Tibial nerve (tissue), 4 donors: Measurements from ENCODE around the gene CXXC1. TPM values are rescaled to one million over a fixed set of nuclear protein-coding genes. Genes with fewer than 3 reads are reported as not detected.
"Not testable (repeated sequence)": the region's sequence is repeated elsewhere in the genome, so short reads cannot be mapped to it uniquely, and the experiment has no call there.

Experiments used
- DNase-seq, 2 donors: peaks; one replicate each; pipeline ENCODE4 v3.0.0-alpha.2; 2019; ENCODE audit warnings: low spot score in 2 of 2
- H3K27ac ChIP-seq, 4 donors: fragments of 200-600 bp; sonication (generic) in 3 of 4; one replicate each; pipeline ENCODE4 v1.5.1; 2017 to 2019; ENCODE audit warnings: mild to moderate bottlenecking in 1 of 4
- H3K27me3 ChIP-seq, 2 donors: fragments of 200-600 bp; sonication (generic) in 1 of 2; one replicate each; pipeline versions ENCODE4 v1.5.1 to v1.6.0; 2017 to 2019
- H3K36me3 ChIP-seq, 3 donors: fragments of 200-600 bp; sonication (generic); one replicate each; pipeline ENCODE4 v1.5.1; 2018 to 2019
- H3K4me1 ChIP-seq, 4 donors: fragments of 200-600 bp; sonication (generic) in 3 of 4; one replicate each; pipeline ENCODE4 v1.5.1; 2017 to 2019
- H3K4me3 ChIP-seq, 4 donors: fragments of 200-600 bp; sonication (generic) in 3 of 4; one replicate each; pipeline ENCODE4 v1.5.1; 2017 to 2019; ENCODE audit warnings: mild to moderate bottlenecking in 1 of 4, moderate library complexity in 1 of 4
- H3K9me3 ChIP-seq, 4 donors: fragments of 200-600 bp; sonication (generic) in 3 of 4; one replicate each; pipeline ENCODE4 v1.5.1; 2017 to 2019
- EP300 ChIP-seq, 2 donors: sonication (generic); formaldehyde crosslinking; IDR thresholded peaks; one replicate each; pipeline ENCODE4 v1.6.1; 2017; ENCODE audit warnings: antibody characterized with exemption in 2 of 2, mild to moderate bottlenecking in 1 of 2
- POLR2A ChIP-seq, 2 donors: fragments of 450-650 bp; IDR thresholded peaks; one replicate each; pipeline ENCODE4 v1.6.1; 2017; ENCODE audit warnings: antibody characterized with exemption in 2 of 2, mild to moderate bottlenecking in 2 of 2, moderate library complexity in 2 of 2
- WGBS, 2 donors: methylation state at CpG; one replicate each; pipeline ENCODE4 v1.1.5; 2018; 5-methylcytosine and 5-hydroxymethylcytosine counted together
- total RNA-seq, 4 donors: library from RNA; depleted of rRNA; stranded (reverse); fragments of >200 nt; gene quantifications; one replicate each; pipeline ENCODE4 v1.1.0, GENCODE V29; 2016
- TF ChIP-seq, protein P1 (sequence below), 5 experiments: fragments of 200-600 bp in 3 of 5; fragments of 450-650 bp in 2 of 5; sonication (generic) in 3 of 5; IDR thresholded peaks; one replicate each; pipeline ENCODE4 v1.5.1; 2016 to 2019; ENCODE audit warnings: antibody characterized with exemption in 5 of 5, mild to moderate bottlenecking in 3 of 5, moderate library complexity in 2 of 5

The CXXC1 gene
- total RNA-seq, 4 donors from 2014 or later, result 73.9 to 131 (median 81.6) TPM

GRCh38 chr18:50297621-50298442 is 10.3 kb upstream of the CXXC1 start:
- Histone ChIP-seq H3K4me1 (peaks cover 0 to 14% (median 4%) of the 10 kb centered on the region in 4 donors), H3K36me3 (no peaks in the 10 kb centered on the region), H3K4me3 (peak overlapping the region; percentile 19 to 53 (median 26)), H3K27me3 (peaks cover 0 to 17% of the 10 kb centered on the region in 2 donors), H3K27ac (no peak overlapping the region), H3K9me3 (no peaks in the 10 kb centered on the region)
- TF ChIP-seq EP300 (IDR thresholded peaks at IDR 0.05) (no peak), POLR2A (IDR thresholded peaks at IDR 0.05) (peak in 1 of 2 donors; percentile 10)
- TF ChIP-seq, protein P1, sequence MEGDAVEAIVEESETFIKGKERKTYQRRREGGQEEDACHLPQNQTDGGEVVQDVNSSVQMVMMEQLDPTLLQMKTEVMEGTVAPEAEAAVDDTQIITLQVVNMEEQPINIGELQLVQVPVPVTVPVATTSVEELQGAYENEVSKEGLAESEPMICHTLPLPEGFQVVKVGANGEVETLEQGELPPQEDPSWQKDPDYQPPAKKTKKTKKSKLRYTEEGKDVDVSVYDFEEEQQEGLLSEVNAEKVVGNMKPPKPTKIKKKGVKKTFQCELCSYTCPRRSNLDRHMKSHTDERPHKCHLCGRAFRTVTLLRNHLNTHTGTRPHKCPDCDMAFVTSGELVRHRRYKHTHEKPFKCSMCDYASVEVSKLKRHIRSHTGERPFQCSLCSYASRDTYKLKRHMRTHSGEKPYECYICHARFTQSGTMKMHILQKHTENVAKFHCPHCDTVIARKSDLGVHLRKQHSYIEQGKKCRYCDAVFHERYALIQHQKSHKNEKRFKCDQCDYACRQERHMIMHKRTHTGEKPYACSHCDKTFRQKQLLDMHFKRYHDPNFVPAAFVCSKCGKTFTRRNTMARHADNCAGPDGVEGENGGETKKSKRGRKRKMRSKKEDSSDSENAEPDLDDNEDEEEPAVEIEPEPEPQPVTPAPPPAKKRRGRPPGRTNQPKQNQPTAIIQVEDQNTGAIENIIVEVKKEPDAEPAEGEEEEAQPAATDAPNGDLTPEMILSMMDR (IDR thresholded peaks at IDR 0.05), result no peak
- DNase-seq, result peak; percentile 56 to 71
- WGBS, 2 donors, result 10 to 12% methylated on average over 27 to 28 of the region's 28 CpGs

GRCh38 chr18:50293039-50293438 is 5.5 kb upstream of the CXXC1 start:
- 93 to 96% methylated on average over 1 of the region's 1 CpG for WGBS, 2 donors

DNA sequence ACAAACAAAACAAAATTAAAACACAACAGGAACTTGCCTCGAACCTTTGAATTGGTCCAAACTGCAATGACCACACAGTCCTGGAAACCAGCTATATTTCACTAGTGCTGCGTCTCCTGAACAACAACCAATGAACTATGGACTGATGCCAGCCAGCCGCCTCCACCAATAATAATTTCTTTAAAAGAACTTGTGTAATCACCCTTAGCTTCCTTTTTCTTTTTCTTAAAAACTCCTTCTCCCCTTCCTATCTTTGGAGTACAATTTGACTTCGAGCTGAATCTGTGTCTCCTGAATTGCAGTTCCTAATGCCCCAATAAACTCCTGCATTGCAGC is 1.6 kb upstream of the CXXC1 start:
- 79 to 85% methylated on average over 4 of the region's 4 CpGs for WGBS, 2 donors
- Histone ChIP-seq H3K36me3 (peaks cover 0 to 23% (median 0%) of the 10 kb centered on the region in 3 donors), H3K4me1 (peaks cover 0 to 15% (median 3%) of the 10 kb centered on the region in 4 donors), H3K27ac (no peak overlapping the region), H3K4me3 (no peak overlapping the region), H3K9me3 (no peaks in the 10 kb centered on the region), H3K27me3 (no peaks in the 10 kb centered on the region)
- TF ChIP-seq, protein P1 (IDR thresholded peaks at IDR 0.05), result no peak
- TF ChIP-seq POLR2A (IDR thresholded peaks at IDR 0.05) (no peak), EP300 (IDR thresholded peaks at IDR 0.05) (no peak)
- no peak for DNase-seq

More at GRCh38 chr18:50293039-50293438, 5.5 kb upstream of the CXXC1 start:
- no peaks in the 10 kb centered on the region for H3K36me3 ChIP-seq
- DNase-seq, result no peak
- peaks cover 0 to 13% (median under 1%) of the 10 kb centered on the region in 4 donors for H3K4me1 ChIP-seq
- H3K27ac ChIP-seq, result no peak overlapping the region
- TF ChIP-seq POLR2A (IDR thresholded peaks at IDR 0.05) (no peak), EP300 (IDR thresholded peaks at IDR 0.05) (no peak)
- TF ChIP-seq, protein P1 (IDR thresholded peaks at IDR 0.05), result no peak
- H3K9me3 ChIP-seq, result no peaks in the 10 kb centered on the region
- H3K27me3 ChIP-seq, result no peaks in the 10 kb centered on the region
- H3K4me3 ChIP-seq, result no peak overlapping the region

DNA sequence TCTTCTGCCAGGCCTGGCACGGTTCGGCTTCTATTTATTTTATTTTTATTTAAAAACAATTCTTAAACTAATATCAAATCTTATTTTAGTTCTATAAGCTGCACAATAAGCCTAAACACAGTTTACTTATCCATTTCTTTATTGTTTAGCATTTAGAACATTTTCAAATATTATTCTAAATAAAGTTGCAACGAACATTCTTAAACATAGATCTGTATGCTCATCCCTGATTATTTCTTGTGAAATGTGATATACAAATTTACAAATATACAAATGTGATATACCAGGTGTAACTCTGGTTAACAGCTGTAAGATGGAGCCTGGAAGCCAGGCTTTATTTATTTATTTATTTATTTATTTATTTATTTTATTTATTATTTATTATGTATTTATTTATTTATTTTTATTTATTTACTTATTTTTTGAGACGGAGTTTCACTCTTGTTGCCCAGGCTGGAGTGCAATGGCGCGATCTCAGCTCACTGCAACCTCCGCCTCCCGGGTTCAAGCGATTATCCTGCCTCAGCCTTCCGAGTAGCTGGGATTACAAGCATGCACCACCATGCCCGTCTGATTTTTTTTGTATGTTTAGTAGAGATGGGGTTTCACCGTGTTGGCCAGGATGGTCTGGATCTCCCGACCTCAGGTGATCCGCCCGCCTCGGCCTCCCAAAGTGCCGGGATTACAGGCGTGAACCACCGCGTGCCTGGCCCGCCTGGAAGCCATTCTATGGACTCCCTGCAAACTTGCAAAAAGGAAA is 1.0 kb upstream of the CXXC1 start:
- peak overlapping the region; percentile 63 to 90 (median 78) for H3K4me3 ChIP-seq
- H3K36me3 ChIP-seq, result peaks cover 0 to 28% (median 0%) of the 10 kb centered on the region in 3 donors
- H3K27ac ChIP-seq, result peak overlapping the region; percentile 73 to 96 (median 86)
- H3K4me1 ChIP-seq, result peaks cover 0 to 15% (median 3%) of the 10 kb centered on the region in 4 donors
- not testable (repeated sequence) for DNase-seq, H3K9me3 ChIP-seq, H3K27me3 ChIP-seq
- WGBS, 2 donors, result 75 to 77% methylated on average over 21 of the region's 21 CpGs

DNA sequence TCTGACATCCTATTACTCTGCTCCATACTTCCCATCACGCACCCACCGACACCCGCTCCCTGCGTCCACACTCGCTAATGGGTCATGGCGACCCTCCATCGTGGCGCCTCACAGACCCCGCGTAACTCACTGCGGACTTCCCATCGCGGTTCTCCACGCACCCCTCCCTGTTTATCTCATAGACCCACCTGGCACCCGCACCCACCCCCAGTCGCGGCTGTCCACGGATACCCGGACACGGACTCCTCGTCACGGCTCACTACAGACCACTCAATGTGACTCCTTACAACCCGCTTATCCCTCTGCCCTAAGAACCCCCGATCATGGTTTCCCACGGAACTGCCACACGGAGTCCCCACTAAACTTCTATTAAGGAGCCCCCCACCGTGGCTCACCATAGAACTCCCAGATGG is 458 bp downstream of the CXXC1 start:
- peaks cover 0 to 42% (median 0%) of the 10 kb centered on the region in 3 donors for H3K36me3 ChIP-seq
- peaks cover 0 to 24% (median 4%) of the 10 kb centered on the region in 4 donors for H3K4me1 ChIP-seq
- peak overlapping the region; percentile 63 to 90 (median 78) for H3K4me3 ChIP-seq
- TF ChIP-seq, protein P1 (IDR thresholded peaks at IDR 0.05), result no peak
- no peak for TF ChIP-seq EP300 (IDR thresholded peaks at IDR 0.05)
- no peak for TF ChIP-seq POLR2A (IDR thresholded peaks at IDR 0.05)
- WGBS, 2 donors, result 0 to 2% methylated on average over 27 of the region's 27 CpGs
- DNase-seq, result no peak
- peak overlapping the region; percentile 73 to 96 (median 86) for H3K27ac ChIP-seq
- no peaks in the 10 kb centered on the region for H3K27me3 ChIP-seq
- no peaks in the 10 kb centered on the region for H3K9me3 ChIP-seq
